Measurements from ENCODE around the gene BCL2L1. TPM values are rescaled to one million over a fixed set of nuclear protein-coding genes. Genes with fewer than 3 reads are reported as not detected.

Gene BCL2L1
- total and polyA plus RNA-seq, 2 donors (not counting 3 experiments of a cell fraction or from before 2014, with no cell fraction given): 78.0 to 101 TPM

DNA sequence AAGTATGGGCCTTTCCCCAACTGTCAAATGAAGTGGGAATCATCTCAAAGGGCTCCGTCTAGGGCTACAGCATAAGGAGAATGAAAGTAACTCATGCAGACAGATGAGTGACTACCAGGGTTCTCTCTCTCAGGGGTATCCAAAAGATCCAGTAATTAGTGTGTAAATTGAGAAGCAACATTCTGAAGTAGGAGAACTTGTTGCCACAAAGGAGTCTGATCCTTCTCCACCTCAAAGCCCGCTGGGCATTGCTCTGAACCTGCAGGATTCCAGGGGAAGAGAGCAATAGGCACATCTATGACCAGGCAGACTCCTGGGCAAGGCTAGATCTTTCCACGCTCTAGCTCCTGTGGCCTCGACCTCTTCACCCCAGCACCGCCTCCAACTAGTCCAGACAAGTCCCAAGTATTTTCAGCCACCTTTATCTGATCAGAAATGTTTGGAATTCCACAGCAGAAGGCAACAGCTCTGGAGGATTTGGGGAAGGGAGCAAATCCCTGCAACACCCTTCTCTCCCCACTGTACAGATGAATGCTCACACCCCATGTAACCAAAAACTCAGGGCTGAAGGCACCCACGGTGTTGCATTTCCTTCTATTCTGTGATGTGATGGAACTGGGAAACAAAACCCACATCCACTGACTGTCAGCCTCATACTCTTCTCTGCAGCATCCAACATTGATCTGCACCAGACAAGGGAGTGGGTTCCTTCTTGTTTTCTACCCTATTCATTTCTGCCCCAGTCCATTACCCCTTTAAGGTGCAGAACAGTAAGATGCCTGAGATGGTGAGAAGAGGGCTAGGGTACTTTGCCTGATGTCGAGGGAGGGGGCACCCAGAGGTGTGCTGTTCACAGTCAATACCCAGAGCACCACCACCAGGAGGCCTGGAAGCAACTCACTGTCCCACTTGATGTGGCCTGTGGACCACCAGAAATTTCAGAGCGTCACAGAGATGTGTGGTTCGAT, 44.0 kb downstream of the BCL2L1 start:
- H3K36me3 ChIP-seq (ENCODE audit: control insufficient read depth in 2 of 2, extremely low read depth in 1 of 2, insufficient read depth in 2 of 2, low read length in 2 of 2): peaks cover 2 to 14% of the 10 kb centered on the region in 2 experiments
- FAIRE-seq (no peak), DNase-seq (ENCODE audit: low read depth, low spot score) (no peak)
- TF ChIP-seq POLR2A (IDR thresholded peaks at IDR 0.05; ENCODE audit: low read depth, low read length) (peak; percentile 3), EZH2 (IDR thresholded peaks at IDR 0.05; ENCODE audit: borderline replicate concordance, low read depth, low read length, severe bottlenecking) (no peak), MYC (IDR thresholded peaks at IDR 0.05; ENCODE audit: low read depth, low read length) (no peak), GATA2 (IDR thresholded peaks at IDR 0.05; ENCODE audit: insufficient read depth, insufficient read length, low read depth, low read length) (peak; percentile 30), POLR2AphosphoS5 (IDR thresholded peaks at IDR 0.05; ENCODE audit: insufficient read depth, low read depth, low read length) (peak; percentile 15)
- TF ChIP-seq, protein P1, sequence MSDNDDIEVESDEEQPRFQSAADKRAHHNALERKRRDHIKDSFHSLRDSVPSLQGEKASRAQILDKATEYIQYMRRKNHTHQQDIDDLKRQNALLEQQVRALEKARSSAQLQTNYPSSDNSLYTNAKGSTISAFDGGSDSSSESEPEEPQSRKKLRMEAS (IDR thresholded peaks at IDR 0.05; ENCODE audit: insufficient read depth, insufficient read length): no peak
- TF ChIP-seq, protein P2, sequence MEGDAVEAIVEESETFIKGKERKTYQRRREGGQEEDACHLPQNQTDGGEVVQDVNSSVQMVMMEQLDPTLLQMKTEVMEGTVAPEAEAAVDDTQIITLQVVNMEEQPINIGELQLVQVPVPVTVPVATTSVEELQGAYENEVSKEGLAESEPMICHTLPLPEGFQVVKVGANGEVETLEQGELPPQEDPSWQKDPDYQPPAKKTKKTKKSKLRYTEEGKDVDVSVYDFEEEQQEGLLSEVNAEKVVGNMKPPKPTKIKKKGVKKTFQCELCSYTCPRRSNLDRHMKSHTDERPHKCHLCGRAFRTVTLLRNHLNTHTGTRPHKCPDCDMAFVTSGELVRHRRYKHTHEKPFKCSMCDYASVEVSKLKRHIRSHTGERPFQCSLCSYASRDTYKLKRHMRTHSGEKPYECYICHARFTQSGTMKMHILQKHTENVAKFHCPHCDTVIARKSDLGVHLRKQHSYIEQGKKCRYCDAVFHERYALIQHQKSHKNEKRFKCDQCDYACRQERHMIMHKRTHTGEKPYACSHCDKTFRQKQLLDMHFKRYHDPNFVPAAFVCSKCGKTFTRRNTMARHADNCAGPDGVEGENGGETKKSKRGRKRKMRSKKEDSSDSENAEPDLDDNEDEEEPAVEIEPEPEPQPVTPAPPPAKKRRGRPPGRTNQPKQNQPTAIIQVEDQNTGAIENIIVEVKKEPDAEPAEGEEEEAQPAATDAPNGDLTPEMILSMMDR (IDR thresholded peaks at IDR 0.05; ENCODE audit: extremely low read depth in 1 of 2, insufficient read depth in 1 of 2, low read depth in 1 of 2, low read length in 2 of 2): no peak
- no peaks in the 10 kb centered on the region for H4K20me1 ChIP-seq (replicated peaks; ENCODE audit: control insufficient read depth, extremely low read depth, insufficient read depth, low read length)
- peaks cover 66% of the 10 kb centered on the region for H3K4me1 ChIP-seq (ENCODE audit: control insufficient read depth, extremely low read depth, insufficient read depth, low read length)
- no peaks in the 10 kb centered on the region for H3K27me3 ChIP-seq (ENCODE audit: control insufficient read depth in 2 of 2, insufficient read depth in 2 of 2, low read length in 2 of 2)
- dilution Hi-C loops (cut with MboI; ENCODE audit: extremely low pct_ligation_motif_present, low sequenced_read_pairs): no loop called here
- H3K79me2 ChIP-seq (ENCODE audit: control insufficient read depth, insufficient read depth, low read length): peaks cover 77% of the 10 kb centered on the region
- H2AFZ ChIP-seq (ENCODE audit: low read depth, low read length): no peak overlapping the region
- H3K4me2 ChIP-seq (ENCODE audit: insufficient read depth, low read length): no peak overlapping the region
- no peak overlapping the region for H3K9ac ChIP-seq (replicated peaks; ENCODE audit: extremely low read depth, insufficient read depth, low read length)
- POLR2A ChIA-PET: no interaction called here
- H3K27ac ChIP-seq (ENCODE audit: insufficient read depth, low read depth, low read length): peak overlapping the region; percentile 32
- CTCF ChIA-PET: interaction anchor here (1.1 to 6.2 kb wide), 6 partner anchors 11 to 43 kb away, joined by 5 to 97 read pairs (median 8); partner anchors contain the start of gene BCL2L1
- BruUV-seq (replicated peaks): no TSS peak
- no peaks in the 10 kb centered on the region for H3K9me1 ChIP-seq (replicated peaks; ENCODE audit: control insufficient read depth, extremely low read depth, insufficient read depth, low read length)
- no peaks in the 10 kb centered on the region for H3K9me3 ChIP-seq (replicated peaks; ENCODE audit: control insufficient read depth, insufficient read depth, low read length)
- intact Hi-C loops (cut with micrococcal nuclease): no loop called here
- H3K4me3 ChIP-seq (replicated peaks in 1 of 3; ENCODE audit: insufficient read depth in 1 of 3, low read depth in 1 of 3, low read length in 3 of 3): no peak overlapping the region

Measured in endothelial cell of umbilical vein (primary cell).